ENCODE data around the gene UBE3A.

DNA sequence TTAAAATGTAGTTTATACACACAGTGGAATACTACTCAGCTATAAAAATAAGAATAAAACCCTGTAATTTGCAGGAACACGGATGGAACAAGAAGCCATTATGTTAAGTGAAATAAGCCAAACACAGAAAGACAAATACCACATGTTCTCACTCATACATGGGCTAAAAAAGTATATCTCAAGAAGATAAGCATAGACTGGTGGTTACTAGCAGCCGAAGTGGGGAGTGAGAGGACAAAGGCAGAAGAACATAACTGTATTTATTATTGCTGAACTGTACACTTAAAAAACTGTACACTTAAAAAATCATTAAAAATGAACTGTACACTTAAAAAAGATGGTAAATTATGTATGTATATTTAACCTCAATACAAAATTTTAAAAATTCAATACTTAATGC is 11.0 kb downstream of the UBE3A start:
- no peak for TF ChIP-seq POLR2A (IDR thresholded peaks at IDR 0.05; ENCODE audit: borderline replicate concordance, extremely low read depth, insufficient read depth, insufficient read length)
- TF ChIP-seq, protein P1, sequence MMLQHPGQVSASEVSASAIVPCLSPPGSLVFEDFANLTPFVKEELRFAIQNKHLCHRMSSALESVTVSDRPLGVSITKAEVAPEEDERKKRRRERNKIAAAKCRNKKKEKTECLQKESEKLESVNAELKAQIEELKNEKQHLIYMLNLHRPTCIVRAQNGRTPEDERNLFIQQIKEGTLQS (IDR thresholded peaks at IDR 0.05), result no peak
- TF ChIP-seq, protein P2, sequence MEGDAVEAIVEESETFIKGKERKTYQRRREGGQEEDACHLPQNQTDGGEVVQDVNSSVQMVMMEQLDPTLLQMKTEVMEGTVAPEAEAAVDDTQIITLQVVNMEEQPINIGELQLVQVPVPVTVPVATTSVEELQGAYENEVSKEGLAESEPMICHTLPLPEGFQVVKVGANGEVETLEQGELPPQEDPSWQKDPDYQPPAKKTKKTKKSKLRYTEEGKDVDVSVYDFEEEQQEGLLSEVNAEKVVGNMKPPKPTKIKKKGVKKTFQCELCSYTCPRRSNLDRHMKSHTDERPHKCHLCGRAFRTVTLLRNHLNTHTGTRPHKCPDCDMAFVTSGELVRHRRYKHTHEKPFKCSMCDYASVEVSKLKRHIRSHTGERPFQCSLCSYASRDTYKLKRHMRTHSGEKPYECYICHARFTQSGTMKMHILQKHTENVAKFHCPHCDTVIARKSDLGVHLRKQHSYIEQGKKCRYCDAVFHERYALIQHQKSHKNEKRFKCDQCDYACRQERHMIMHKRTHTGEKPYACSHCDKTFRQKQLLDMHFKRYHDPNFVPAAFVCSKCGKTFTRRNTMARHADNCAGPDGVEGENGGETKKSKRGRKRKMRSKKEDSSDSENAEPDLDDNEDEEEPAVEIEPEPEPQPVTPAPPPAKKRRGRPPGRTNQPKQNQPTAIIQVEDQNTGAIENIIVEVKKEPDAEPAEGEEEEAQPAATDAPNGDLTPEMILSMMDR (IDR thresholded peaks at IDR 0.05 in 2 of 3, conservative IDR thresholded peaks at IDR 0.05 in 1 of 3; ENCODE audit: borderline replicate concordance in 1 of 3, insufficient read depth in 1 of 3, low read depth in 2 of 3, low read length in 2 of 3), result no peak
- no peak for TF ChIP-seq EZH2phosphoT487 (IDR thresholded peaks at IDR 0.05; ENCODE audit: borderline replicate concordance)
- no peak for TF ChIP-seq SIN3A (IDR thresholded peaks at IDR 0.05; ENCODE audit: low read depth)
- TF ChIP-seq ELF1 (IDR thresholded peaks at IDR 0.05; ENCODE audit: borderline replicate concordance, low read depth), result no peak
- TF ChIP-seq RAD21 (IDR thresholded peaks at IDR 0.05; ENCODE audit: low read depth), result no peak
- TF ChIP-seq YY1 (IDR thresholded peaks at IDR 0.05; ENCODE audit: extremely low read depth, insufficient replicate concordance, low read depth, low read length), result no peak
- TF ChIP-seq ZFX (IDR thresholded peaks at IDR 0.05), result no peak
